Measurements from ENCODE around the gene ETV5.

GRCh38 chr3:186141790-186142189, 32.9 kb upstream of the ETV5 start:
- TF ChIP-seq CTCF (IDR thresholded peaks at IDR 0.05) (no peak), POLR2AphosphoS5 (IDR thresholded peaks at IDR 0.05) (no peak), POLR2A (IDR thresholded peaks at IDR 0.05) (no peak)
